GM19043 (cell line): Measurements from ENCODE around the gene ETV3L.
A peak's percentile ranks its signal among the peaks of the same experiment; 100 is the strongest.

Experiments
- ATAC-seq: cut with Tn5 transposase; IDR thresholded peaks from one replicate; pipeline ENCODE4 v1.9.1; 2021; ENCODE audit warnings: low read depth; ENCODE audit not compliant: unreplicated experiment

The ETV3L gene

GRCh38 chr1:157132616-157133167 lies 33.1 kb upstream of the ETV3L start:
- no peak for ATAC-seq

GRCh38 chr1:157132111-157132510 lies 32.5 kb upstream of the ETV3L start:
- ATAC-seq: no peak

GRCh38 chr1:157131281-157131680 lies 31.7 kb upstream of the ETV3L start:
- no peak for ATAC-seq

GRCh38 chr1:157124855-157125254 lies 25.2 kb upstream of the ETV3L start:
- no peak for ATAC-seq

GRCh38 chr1:157119448-157119847 lies 19.8 kb upstream of the ETV3L start:
- ATAC-seq: no peak

- ATAC-seq: no peak
These were observed 19.4 kb upstream of the ETV3L start for GRCh38 chr1:157119008-157119407.

- ATAC-seq: peak; percentile 66
These were observed 18.0 kb upstream of the ETV3L start for GRCh38 chr1:157117527-157118057.

GRCh38 chr1:157116737-157117103 lies 17.1 kb upstream of the ETV3L start:
- ATAC-seq: no peak

- ATAC-seq: no peak
These were observed 16.5 kb upstream of the ETV3L start for GRCh38 chr1:157115851-157116736.

- ATAC-seq: no peak
These were observed 15.8 kb upstream of the ETV3L start for GRCh38 chr1:157115429-157115838.

- ATAC-seq: no peak
These were observed 14.8 kb upstream of the ETV3L start for GRCh38 chr1:157114183-157115121.

- no peak for ATAC-seq
These were observed 14.0 kb upstream of the ETV3L start for GRCh38 chr1:157113631-157114030.

- ATAC-seq: no peak
These were observed 13.5 kb upstream of the ETV3L start for GRCh38 chr1:157113106-157113505.

GRCh38 chr1:157112186-157112867 lies 12.7 kb upstream of the ETV3L start:
- no peak for ATAC-seq

GRCh38 chr1:157111396-157112165 lies 12.0 kb upstream of the ETV3L start:
- ATAC-seq: no peak

- no peak for ATAC-seq
These were observed 11.1 kb upstream of the ETV3L start for GRCh38 chr1:157110686-157111085.

- ATAC-seq: no peak
These were observed 10.4 kb upstream of the ETV3L start for GRCh38 chr1:157110003-157110402.

- no peak for ATAC-seq
These were observed 8.8 kb upstream of the ETV3L start for GRCh38 chr1:157108448-157108847.

- no peak for ATAC-seq
These were observed 8.1 kb upstream of the ETV3L start for GRCh38 chr1:157107702-157108101.

- no peak for ATAC-seq
These were observed 7.2 kb upstream of the ETV3L start for GRCh38 chr1:157106813-157107189.
